Measurements from ENCODE around the gene FAM217A. TPM values are rescaled to one million over a fixed set of nuclear protein-coding genes. Genes with fewer than 3 reads are reported as not detected.
A peak's percentile ranks its signal among the peaks of the same experiment; 100 is the strongest.

Gene FAM217A
- not detected for total RNA-seq

GRCh38 chr6:4078691-4079471 is at the start of gene FAM217A:
FAM217A (minus strand) TSS chr6:4079137; CDS start chr6:4077414, 1,723 bp downstream.
- H3K4me1 ChIP-seq, result peaks cover 0 to 7% (median 6%) of the 10 kb centered on the region in 4 donors
- H3K4me3 ChIP-seq, result peak within 1 kb of the TSS in 3 of 4 donors; percentile 5 to 30 (median 5)
- intact Hi-C loops (cut with DNase I), result no loop called here
- TF ChIP-seq, protein P1, sequence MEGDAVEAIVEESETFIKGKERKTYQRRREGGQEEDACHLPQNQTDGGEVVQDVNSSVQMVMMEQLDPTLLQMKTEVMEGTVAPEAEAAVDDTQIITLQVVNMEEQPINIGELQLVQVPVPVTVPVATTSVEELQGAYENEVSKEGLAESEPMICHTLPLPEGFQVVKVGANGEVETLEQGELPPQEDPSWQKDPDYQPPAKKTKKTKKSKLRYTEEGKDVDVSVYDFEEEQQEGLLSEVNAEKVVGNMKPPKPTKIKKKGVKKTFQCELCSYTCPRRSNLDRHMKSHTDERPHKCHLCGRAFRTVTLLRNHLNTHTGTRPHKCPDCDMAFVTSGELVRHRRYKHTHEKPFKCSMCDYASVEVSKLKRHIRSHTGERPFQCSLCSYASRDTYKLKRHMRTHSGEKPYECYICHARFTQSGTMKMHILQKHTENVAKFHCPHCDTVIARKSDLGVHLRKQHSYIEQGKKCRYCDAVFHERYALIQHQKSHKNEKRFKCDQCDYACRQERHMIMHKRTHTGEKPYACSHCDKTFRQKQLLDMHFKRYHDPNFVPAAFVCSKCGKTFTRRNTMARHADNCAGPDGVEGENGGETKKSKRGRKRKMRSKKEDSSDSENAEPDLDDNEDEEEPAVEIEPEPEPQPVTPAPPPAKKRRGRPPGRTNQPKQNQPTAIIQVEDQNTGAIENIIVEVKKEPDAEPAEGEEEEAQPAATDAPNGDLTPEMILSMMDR (IDR thresholded peaks at IDR 0.05), result no peak
- TF ChIP-seq EP300 (IDR thresholded peaks at IDR 0.05) (no peak), POLR2A (IDR thresholded peaks at IDR 0.05; ENCODE audit: low read depth) (no peak), POLR2AphosphoS5 (IDR thresholded peaks at IDR 0.05) (no peak)
- no peaks in the 10 kb centered on the region for H3K36me3 ChIP-seq
- H3K27ac ChIP-seq (replicated peaks in 1 of 4), result no peak within 1 kb of the TSS
- DNase-seq (ENCODE audit: extremely low spot score), result no peak
- 81% methylated on average over 7 of the region's 91 CpGs for WGBS
- H3K9me3 ChIP-seq, result no peaks in the 10 kb centered on the region
- peaks cover 0 to 22% (median 1%) of the 10 kb centered on the region in 4 donors for H3K27me3 ChIP-seq

DNA sequence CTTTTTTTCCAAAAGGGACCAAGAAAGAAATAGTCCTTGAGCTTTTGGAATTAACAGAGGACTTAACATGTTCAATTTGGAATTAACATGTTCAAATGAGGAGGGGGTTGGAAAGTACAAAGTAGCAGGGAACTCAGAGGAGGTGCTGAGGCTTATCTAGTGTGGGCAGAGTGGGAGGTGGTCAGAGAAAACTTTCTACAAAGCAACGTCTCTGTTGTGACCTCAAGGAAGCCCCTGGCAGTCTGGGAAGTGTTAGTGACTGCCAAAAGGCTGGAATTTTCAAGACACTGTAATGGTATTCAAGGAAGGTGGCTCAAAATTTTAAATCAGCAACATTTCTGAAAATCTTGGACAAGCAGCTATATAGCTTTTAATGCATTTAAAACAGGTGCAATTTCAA is 49.1 kb upstream of the FAM217A start:
- Histone ChIP-seq H3K27me3 (no peaks in the 10 kb centered on the region), H3K27ac (replicated peaks in 1 of 4) (no peak overlapping the region), H3K9me3 (no peaks in the 10 kb centered on the region), H3K36me3 (peaks cover 70 to 98% (median 79%) of the 10 kb centered on the region in 4 donors), H3K4me1 (peaks cover 7 to 19% (median 11%) of the 10 kb centered on the region in 4 donors), H3K4me3 (no peak overlapping the region)
- WGBS, result 60% methylated on average over 1 of the region's 1 CpG
- no peak for TF ChIP-seq POLR2A (IDR thresholded peaks at IDR 0.05; ENCODE audit: low read depth)
- no peak for TF ChIP-seq POLR2AphosphoS5 (IDR thresholded peaks at IDR 0.05)
- TF ChIP-seq, protein P1 (IDR thresholded peaks at IDR 0.05), result no peak
- TF ChIP-seq EP300 (IDR thresholded peaks at IDR 0.05), result no peak
- intact Hi-C loops (cut with DNase I), result no loop called here
- DNase-seq (ENCODE audit: extremely low spot score), result no peak

DNA sequence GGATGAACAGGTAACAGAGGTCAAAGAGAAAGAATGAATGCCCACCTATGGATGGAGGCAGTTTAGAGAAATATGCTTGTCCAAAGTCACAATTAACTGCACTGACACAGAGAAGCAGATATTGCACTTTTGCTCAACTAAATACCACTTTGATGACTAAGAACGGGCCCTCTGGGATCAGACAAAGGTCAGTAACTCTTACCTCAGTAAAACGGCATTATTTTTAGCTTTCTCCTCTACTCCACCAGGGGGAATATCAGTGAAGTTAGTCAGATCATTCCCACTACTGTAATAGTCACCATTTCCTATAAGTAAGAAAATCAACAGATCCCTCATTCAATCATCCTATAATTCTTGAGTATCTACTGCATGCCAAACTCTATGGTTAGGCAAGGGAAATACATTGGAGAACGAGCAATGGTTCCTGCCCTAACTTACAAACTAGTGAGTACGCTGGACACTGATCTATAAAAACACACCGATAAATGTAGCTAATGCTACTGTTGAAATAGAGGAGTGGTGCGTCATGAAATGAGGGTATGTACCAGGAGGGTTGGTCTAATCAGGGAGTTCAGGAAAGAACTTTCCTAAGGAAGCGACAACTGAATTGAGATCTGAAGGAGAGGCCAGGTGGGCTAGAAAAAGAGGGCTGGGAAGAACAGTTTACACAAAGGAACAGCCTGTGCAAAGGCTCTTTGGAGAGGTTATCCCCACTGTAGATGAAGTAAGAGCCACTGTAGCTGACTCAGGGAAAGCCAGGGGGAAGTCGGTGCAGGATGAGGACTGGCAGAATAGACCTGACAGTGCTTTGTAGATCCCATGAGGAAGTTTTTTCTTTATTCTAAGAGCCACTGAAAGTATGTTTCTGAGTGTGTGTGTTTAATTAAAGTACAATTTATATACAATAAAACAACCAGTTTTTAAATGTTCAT is 47.3 kb upstream of the FAM217A start:
- intact Hi-C loops (cut with DNase I), result no loop called here

DNA sequence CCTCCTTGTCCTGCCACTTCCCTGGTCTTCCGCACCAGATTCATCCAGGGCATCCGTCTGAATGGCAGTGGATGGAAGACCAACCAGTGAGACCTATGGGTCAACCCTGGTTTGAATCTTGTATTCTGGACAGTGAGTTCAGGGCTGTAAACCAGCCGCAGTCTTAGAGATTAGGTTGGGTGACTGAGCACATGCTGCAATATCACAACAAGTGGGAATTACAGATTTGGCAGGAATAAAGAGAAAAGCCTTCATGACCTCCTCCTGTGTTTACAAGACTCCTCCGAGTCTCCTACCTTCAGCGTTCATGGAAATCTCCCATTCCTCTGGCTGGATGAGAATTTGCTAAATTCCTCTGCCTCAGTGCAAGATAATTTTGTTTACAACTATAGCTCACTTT is 46.6 kb upstream of the FAM217A start:
- Histone ChIP-seq H3K27me3 (no peaks in the 10 kb centered on the region), H3K4me1 (peaks cover 6 to 10% (median 7%) of the 10 kb centered on the region in 4 donors), H3K36me3 (peaks cover 78 to 100% (median 91%) of the 10 kb centered on the region in 4 donors), H3K4me3 (no peak overlapping the region), H3K27ac (replicated peaks in 1 of 4) (peak overlapping the region in 1 of 4 donors; percentile 18), H3K9me3 (no peaks in the 10 kb centered on the region)
- no peak for TF ChIP-seq POLR2A (IDR thresholded peaks at IDR 0.05; ENCODE audit: low read depth)
- TF ChIP-seq EP300 (IDR thresholded peaks at IDR 0.05), result no peak
- TF ChIP-seq, protein P1 (IDR thresholded peaks at IDR 0.05), result no peak
- no peak for TF ChIP-seq POLR2AphosphoS5 (IDR thresholded peaks at IDR 0.05)
- 89% methylated on average over 5 of the region's 5 CpGs for WGBS
- no peak for DNase-seq (ENCODE audit: extremely low spot score)
- intact Hi-C loops (cut with DNase I), result no loop called here

More for the DNA sequence above, 47.3 kb upstream of the FAM217A start:
- H3K27ac ChIP-seq (replicated peaks in 1 of 4), result peak overlapping the region in 1 of 4 donors; percentile 18
- 71% methylated on average over 8 of the region's 8 CpGs for WGBS
- H3K9me3 ChIP-seq, result no peaks in the 10 kb centered on the region
- no peaks in the 10 kb centered on the region for H3K27me3 ChIP-seq
- H3K4me1 ChIP-seq, result peaks cover 6 to 10% (median 7%) of the 10 kb centered on the region in 4 donors
- DNase-seq (ENCODE audit: extremely low spot score), result no peak
- peaks cover 76 to 99% (median 90%) of the 10 kb centered on the region in 4 donors for H3K36me3 ChIP-seq
- TF ChIP-seq, protein P1 (IDR thresholded peaks at IDR 0.05), result peak in 1 of 3 experiments; percentile 31
- TF ChIP-seq POLR2A (IDR thresholded peaks at IDR 0.05; ENCODE audit: low read depth), result no peak
- TF ChIP-seq POLR2AphosphoS5 (IDR thresholded peaks at IDR 0.05), result peak in 1 of 2 donors; percentile 34
- no peak for TF ChIP-seq EP300 (IDR thresholded peaks at IDR 0.05)
- H3K4me3 ChIP-seq, result no peak overlapping the region

Measured in esophagus muscularis mucosa (tissue), 4 donors.